GM12801 (cell line): Measurements from ENCODE around the gene SGTA.

ENCODE experiments used
- TF ChIP-seq, protein P1 (sequence below): IDR thresholded peaks from one replicate; pipeline ENCODE4 v1.5.1; 2011; ENCODE audit warnings: control low read depth; ENCODE audit not compliant: insufficient read length; ENCODE audit errors: extremely low read depth

Gene SGTA

DNA sequence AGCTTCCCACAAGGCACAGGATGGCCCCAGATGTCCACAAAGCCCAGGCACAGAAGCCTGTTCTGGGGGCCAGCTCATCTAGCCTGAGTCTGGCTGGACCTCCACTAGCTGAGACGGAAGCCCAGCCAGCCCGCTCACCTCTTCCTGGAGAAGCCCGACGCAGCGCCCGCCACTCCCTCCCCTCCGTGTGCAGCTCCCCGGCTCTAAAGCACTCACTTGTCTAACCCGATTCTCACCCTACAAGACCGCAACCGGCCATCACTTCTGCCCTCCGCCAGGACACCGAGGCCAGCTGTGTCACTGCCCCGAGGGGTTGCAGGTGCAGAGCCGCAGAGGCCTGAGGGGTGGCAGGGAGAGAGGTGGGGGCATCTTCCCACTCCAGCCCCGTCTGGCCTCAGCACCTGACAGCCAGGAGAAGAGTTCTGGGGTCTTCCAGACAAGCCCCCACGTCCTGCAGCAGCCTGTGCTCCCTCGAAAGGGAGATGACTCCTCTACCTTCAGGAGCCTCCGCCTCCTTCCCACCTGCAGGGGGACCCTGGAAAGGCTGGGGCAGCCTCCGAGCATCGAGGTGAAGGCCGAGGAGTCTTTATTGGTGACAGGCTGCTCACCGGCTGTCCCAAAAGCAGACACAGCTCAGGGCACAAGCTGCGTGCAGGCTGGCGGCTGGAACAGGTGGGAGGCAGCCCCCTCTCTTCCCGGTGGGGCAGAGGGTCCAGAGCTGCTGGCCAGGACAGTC lies 56.0 kb downstream of the SGTA start:
- TF ChIP-seq, protein P1, sequence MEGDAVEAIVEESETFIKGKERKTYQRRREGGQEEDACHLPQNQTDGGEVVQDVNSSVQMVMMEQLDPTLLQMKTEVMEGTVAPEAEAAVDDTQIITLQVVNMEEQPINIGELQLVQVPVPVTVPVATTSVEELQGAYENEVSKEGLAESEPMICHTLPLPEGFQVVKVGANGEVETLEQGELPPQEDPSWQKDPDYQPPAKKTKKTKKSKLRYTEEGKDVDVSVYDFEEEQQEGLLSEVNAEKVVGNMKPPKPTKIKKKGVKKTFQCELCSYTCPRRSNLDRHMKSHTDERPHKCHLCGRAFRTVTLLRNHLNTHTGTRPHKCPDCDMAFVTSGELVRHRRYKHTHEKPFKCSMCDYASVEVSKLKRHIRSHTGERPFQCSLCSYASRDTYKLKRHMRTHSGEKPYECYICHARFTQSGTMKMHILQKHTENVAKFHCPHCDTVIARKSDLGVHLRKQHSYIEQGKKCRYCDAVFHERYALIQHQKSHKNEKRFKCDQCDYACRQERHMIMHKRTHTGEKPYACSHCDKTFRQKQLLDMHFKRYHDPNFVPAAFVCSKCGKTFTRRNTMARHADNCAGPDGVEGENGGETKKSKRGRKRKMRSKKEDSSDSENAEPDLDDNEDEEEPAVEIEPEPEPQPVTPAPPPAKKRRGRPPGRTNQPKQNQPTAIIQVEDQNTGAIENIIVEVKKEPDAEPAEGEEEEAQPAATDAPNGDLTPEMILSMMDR = no peak

DNA sequence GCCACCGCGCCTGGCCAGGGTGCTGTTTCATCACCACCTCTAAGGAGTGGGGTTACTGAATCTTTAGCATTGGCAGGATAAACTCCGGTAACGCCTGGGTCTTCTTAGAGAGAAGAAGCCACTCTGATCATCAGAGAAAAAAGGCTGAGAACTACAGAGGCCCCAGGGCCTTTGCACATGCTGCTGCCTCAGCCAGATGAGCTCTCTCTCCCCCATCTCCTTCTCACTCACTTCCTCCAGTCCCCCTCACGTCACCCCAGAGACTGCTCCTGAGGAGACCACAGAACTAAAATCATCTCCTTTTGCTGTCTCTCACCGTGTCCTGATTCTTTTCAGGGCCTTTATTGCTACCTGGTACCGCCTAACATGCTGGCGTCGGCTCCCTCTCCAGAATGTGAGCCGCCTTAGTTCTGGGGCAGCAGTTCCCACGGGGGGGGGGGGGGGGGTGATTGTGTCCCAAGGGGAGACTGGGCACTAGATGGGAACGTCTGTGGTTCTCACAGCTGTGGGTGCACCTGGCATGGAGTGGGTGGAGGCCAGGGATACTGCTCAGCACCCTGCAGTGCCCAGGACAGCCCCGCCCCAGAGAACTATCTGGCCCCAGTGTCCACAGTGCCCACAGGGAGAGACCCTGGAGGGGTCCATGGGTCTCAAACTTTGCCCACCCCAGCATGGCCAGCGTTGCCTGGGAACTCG lies 56.8 kb downstream of the SGTA start:
- TF ChIP-seq, protein P1 = no peak

DNA sequence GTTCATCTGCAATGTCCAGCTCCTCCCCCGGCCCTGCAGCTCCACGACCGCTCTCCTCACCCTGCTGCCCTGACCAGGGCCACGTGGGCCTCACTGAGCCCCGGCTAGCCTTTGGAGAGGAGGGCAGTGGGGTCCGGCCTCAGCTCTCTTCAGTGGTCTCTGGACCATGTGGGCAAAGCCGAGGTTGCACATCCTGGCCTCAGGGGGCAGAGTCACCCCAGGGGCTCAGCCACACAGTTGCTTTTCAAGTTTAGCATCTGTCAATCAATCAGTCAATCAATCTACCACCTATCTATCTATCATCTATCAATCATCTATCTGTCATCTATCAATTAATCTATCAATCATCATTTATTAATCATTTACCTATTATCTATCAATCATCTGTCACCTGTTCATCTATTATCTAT lies 58.9 kb downstream of the SGTA start:
- TF ChIP-seq, protein P1 = no peak

DNA sequence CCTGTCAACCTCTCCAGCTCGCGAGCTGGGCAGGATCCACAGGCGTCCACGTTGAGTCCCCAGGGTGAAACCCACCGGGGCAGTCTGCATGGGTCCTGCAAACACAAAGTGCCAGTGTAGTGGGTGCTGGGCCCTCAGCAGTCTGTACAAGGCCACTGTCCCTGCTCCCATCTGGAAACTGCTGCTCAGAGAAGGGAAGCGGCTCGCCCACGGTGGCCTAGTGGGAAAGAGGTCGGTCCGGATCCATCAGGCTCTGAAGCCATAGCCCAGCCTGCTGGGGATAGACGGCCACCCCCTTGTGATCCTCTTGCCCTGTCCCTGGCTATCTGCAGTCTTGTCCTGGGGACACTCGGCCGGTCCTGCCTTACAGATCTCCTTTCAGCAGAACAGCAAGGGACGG lies 59.3 kb downstream of the SGTA start:
- TF ChIP-seq, protein P1 = no peak

DNA sequence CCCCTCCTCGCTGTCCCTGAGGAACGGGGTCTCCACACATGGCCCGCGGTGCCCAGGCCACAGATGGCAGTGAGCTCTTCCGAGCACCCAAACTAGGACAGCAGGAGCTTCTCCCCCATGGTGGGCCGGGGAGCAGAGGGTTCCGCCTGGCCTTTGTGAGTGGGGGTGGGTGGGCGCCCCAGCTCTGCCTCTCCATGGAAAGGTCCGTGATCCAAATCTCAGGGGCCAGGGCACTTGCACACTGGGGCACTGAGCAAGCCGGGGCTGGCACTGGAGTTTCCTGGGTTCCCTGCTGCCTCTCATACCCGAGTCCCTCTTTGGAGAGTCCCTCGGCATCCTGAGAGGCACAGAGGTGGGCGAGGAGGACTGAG lies 59.7 kb downstream of the SGTA start:
- TF ChIP-seq, protein P1 = no peak

DNA sequence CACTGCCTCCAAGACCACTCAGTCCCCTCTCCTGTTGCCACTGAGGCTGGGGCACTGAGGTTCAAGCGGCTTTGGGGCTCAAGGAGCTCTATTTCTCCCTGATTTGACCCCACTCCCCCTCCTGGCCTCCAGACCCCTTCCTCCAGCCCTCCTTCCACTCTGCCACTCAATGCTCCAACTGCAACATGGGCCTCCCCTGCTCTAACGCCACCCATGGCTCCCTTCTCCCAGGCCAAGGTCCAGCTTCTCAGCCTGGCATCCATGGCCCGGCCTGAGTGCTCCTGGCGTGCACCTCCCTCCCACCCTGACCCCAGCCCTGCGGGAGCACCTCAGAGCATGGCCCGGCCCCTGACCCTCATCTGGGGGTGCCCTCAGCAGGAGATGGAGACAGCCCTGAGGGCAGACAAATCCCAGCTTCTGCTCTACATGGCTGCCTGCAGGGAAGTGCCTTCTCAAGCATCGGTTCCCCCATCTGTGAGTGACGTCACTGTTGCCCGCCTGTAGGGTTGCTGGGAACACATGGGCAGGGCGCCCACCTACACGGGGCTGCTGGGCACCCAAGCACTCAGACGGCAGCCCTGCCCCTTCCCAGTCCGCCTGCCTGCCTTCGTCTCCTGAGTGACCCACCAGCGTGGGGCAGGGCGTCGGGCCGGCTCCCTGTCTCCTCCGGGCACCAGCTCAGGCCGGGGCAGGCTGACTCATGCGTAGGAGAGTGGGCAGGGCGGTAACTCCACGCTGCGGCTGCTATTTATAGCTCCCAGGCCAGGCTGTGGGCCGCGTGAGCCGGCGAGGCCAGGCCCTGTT lies 60.3 kb downstream of the SGTA start:
- TF ChIP-seq, protein P1 = no peak
